Hepatocyte (in vitro differentiated cells): ENCODE results near the gene TMEM51. TPM values are rescaled to one million over a fixed set of nuclear protein-coding genes. Genes with fewer than 3 reads are reported as not detected.

Experiments
- DNase-seq: peaks from one replicate; pipeline ENCODE4 v3.0.0-alpha.2; 2016; ENCODE audit warnings: low spot score
- H2AFZ ChIP-seq: fragments of 200-600 bp; sonication (generic); 2 replicates; pipeline ENCODE4 v1.6.0; 2016; ENCODE audit warnings: antibody characterized with exemption, mild to moderate bottlenecking
- H3K27ac ChIP-seq: fragments of 200-600 bp; sonication (generic); 2 replicates; pipeline ENCODE4 v1.5.1; 2016; ENCODE audit warnings: mild to moderate bottlenecking
- H3K27me3 ChIP-seq: fragments of 200-600 bp; sonication (generic); 2 replicates; pipeline ENCODE4 v1.6.1; 2016
- H3K36me3 ChIP-seq: fragments of 200-600 bp; sonication (generic); replicated peaks from 2 replicates; pipeline ENCODE4 v1.5.1; 2016; ENCODE audit warnings: low read depth; ENCODE audit not compliant: insufficient read depth
- H3K4me1 ChIP-seq: fragments of 200-600 bp; sonication (generic); 2 replicates; pipeline ENCODE4 v1.5.1; 2016; ENCODE audit warnings: mild to moderate bottlenecking, moderate library complexity; ENCODE audit not compliant: insufficient read depth
- H3K4me2 ChIP-seq: fragments of 200-600 bp; sonication (generic); 2 replicates; pipeline ENCODE4 v1.6.0; 2016
- H3K4me3 ChIP-seq: fragments of 200-600 bp; sonication (generic); 2 replicates; pipeline ENCODE4 v1.5.1; 2016; ENCODE audit warnings: mild to moderate bottlenecking
- H3K79me2 ChIP-seq: fragments of 200-600 bp; sonication (generic); 2 replicates; pipeline ENCODE4 v1.6.0; 2017; ENCODE audit warnings: mild to moderate bottlenecking
- H3K9me2 ChIP-seq: fragments of 200-600 bp; sonication (generic); replicated peaks from 2 replicates; pipeline ENCODE4 v1.6.0; 2017; ENCODE audit warnings: mild to moderate bottlenecking; ENCODE audit not compliant: insufficient read depth
- H3K9me3 ChIP-seq: fragments of 200-600 bp; sonication (generic); 2 replicates; pipeline ENCODE4 v1.5.1; 2016; ENCODE audit warnings: low read depth, mild to moderate bottlenecking
- H4K20me1 ChIP-seq: fragments of 200-600 bp; sonication (generic); 2 replicates; pipeline ENCODE4 v1.6.0; 2016; ENCODE audit warnings: mild to moderate bottlenecking; ENCODE audit not compliant: insufficient read depth, poor library complexity, severe bottlenecking
- EZH2 ChIP-seq: fragments of 200-600 bp; sonication (generic); IDR thresholded peaks from 2 replicates; pipeline ENCODE4 v1.6.1; 2016; ENCODE audit warnings: antibody characterized with exemption, mild to moderate bottlenecking, borderline replicate concordance
- EZH2phosphoT487 ChIP-seq: fragments of 200-600 bp; sonication (generic); IDR thresholded peaks from one replicate; pipeline ENCODE4 v1.6.1; 2018; ENCODE audit warnings: antibody characterized with exemption, mild to moderate bottlenecking, low read depth, moderate library complexity; ENCODE audit not compliant: unreplicated experiment, severe bottlenecking
- WGBS: methylation state at CpG from one replicate; pipeline ENCODE4 v1.1.6; 2016; ENCODE audit warnings: low lambda C conversion rate; ENCODE audit errors: missing lambda C conversion rate; 5-methylcytosine and 5-hydroxymethylcytosine counted together
- polyA plus RNA-seq: library from polyadenylated mRNA; unstranded; fragments of >200 nt; fragmentation: Nextera tagmentation; extraction: Ambion mirVana; gene quantifications from 2 replicates; pipeline ENCODE4 v1.2.1, GENCODE V29; 2016
- total RNA-seq: library from RNA; depleted of rRNA; stranded (reverse); fragments of >200 nt; gene quantifications from 2 replicates; pipeline ENCODE4 v1.2.3, GENCODE V29; 2014
- TF ChIP-seq, protein P1 (sequence below): fragments of 200-600 bp; sonication (generic); IDR thresholded peaks from 2 replicates; pipeline ENCODE4 v1.5.1; 2016; ENCODE audit warnings: antibody characterized with exemption, mild to moderate bottlenecking; ENCODE audit not compliant: poor library complexity

The TMEM51 gene
- total and polyA plus RNA-seq, 2 experiments from 2014 or later, result 23.4 to 24.0 TPM

DNA sequence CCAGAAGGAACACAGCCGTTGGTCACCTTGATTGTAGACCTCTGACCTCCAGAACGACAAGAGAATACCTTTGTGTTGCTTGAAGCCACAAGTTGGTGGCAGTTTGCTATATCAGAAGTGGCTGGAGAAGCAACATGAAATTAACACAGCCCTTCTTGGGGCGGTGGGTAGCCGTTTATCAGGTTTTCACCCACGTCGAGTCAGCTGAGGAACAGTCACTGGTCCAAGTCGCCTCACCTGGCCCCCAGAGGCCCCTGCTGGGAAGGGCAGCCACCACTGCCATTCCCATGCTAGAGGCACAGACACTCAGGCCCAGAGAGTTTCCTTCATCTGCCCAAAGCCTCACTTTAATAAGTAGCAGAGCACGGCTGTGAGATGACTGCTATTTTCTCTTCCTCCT lies 37.7 kb downstream of the TMEM51 start:
- Histone ChIP-seq H3K9me2 (no peaks in the 10 kb centered on the region), H3K4me3 (no peak overlapping the region), H3K27ac (peak overlapping the region; percentile 93), H2AFZ (no peak overlapping the region), H3K4me1 (peaks cover 41% of the 10 kb centered on the region), H3K9me3 (no peaks in the 10 kb centered on the region), H3K4me2 (no peak overlapping the region), H3K27me3 (no peaks in the 10 kb centered on the region), H4K20me1 (no peaks in the 10 kb centered on the region), H3K79me2 (peaks cover 67% of the 10 kb centered on the region), H3K36me3 (no peaks in the 10 kb centered on the region)
- DNase-seq, result no peak
- 69% methylated on average over 8 of the region's 8 CpGs for WGBS
- TF ChIP-seq EZH2 (no peak), EZH2phosphoT487 (no peak)
- TF ChIP-seq, protein P1, sequence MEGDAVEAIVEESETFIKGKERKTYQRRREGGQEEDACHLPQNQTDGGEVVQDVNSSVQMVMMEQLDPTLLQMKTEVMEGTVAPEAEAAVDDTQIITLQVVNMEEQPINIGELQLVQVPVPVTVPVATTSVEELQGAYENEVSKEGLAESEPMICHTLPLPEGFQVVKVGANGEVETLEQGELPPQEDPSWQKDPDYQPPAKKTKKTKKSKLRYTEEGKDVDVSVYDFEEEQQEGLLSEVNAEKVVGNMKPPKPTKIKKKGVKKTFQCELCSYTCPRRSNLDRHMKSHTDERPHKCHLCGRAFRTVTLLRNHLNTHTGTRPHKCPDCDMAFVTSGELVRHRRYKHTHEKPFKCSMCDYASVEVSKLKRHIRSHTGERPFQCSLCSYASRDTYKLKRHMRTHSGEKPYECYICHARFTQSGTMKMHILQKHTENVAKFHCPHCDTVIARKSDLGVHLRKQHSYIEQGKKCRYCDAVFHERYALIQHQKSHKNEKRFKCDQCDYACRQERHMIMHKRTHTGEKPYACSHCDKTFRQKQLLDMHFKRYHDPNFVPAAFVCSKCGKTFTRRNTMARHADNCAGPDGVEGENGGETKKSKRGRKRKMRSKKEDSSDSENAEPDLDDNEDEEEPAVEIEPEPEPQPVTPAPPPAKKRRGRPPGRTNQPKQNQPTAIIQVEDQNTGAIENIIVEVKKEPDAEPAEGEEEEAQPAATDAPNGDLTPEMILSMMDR, result no peak

DNA sequence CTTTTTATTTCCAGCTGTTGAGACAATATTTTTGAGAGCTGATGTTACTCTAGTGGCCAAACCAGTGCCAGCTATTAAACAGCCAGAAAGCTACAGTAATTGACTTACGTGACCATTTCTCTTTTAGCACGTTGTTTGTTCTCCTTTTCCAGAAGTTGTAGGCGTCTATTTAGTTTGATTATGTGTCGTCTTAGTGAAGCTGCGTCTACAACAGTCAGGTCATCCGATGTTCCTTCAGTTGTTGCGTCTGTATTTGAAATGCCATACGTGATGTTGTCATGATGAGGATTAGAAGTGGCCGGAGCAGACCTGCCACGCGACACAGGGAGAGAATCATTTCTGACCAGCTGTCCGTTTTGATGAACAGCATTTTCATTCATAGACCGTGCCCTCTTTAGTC lies 38.2 kb downstream of the TMEM51 start:
- TF ChIP-seq, protein P1, result no peak
- TF ChIP-seq EZH2phosphoT487, result no peak
- no peak for TF ChIP-seq EZH2
- WGBS, result 83% methylated on average over 13 of the region's 13 CpGs
- Histone ChIP-seq H3K36me3 (no peaks in the 10 kb centered on the region), H3K4me1 (peaks cover 46% of the 10 kb centered on the region), H4K20me1 (no peaks in the 10 kb centered on the region), H3K27ac (peak overlapping the region; percentile 93), H3K79me2 (peaks cover 64% of the 10 kb centered on the region), H3K4me2 (no peak overlapping the region), H3K9me2 (no peaks in the 10 kb centered on the region), H3K4me3 (no peak overlapping the region), H2AFZ (no peak overlapping the region), H3K27me3 (no peaks in the 10 kb centered on the region), H3K9me3 (no peaks in the 10 kb centered on the region)
- no peak for DNase-seq

DNA sequence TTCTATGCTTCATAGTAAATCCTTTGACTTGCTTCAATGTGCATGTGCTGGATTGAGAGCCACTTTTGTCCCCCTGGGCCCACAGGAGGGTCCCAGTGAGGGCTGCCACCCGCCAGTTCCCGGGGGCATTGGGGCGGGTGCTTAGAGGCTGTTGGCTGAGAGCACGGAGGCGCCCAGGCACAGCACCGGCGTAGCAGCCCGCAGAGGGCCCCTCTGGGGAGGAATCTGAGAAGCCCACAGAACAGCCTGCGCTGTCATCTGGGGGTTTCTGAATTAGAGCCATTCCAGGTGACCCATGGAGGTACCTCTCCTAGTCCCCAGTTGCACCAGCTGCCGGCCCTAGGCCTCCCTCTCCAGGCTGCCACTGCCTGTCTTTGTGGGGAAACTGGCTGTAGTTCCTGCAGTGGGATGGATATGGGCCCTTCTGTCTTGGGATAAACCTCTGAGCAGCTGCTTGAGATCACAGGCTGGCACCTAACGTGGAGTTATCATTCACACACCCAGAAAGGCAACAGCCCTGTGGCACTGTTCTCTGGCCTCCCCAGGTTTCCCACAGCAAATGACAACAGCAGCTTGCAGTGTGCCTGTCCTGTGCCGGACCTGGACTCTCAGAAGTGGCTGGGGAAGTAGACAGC lies 39.5 kb downstream of the TMEM51 start:
- H3K9me2 ChIP-seq, result no peaks in the 10 kb centered on the region
- no peaks in the 10 kb centered on the region for H3K9me3 ChIP-seq
- no peak overlapping the region for H3K4me3 ChIP-seq
- 84% methylated on average over 12 of the region's 12 CpGs for WGBS
- H3K4me1 ChIP-seq, result peaks cover 42% of the 10 kb centered on the region
- no peaks in the 10 kb centered on the region for H3K27me3 ChIP-seq
- peaks cover 60% of the 10 kb centered on the region for H3K79me2 ChIP-seq
- H3K27ac ChIP-seq, result no peak overlapping the region
- TF ChIP-seq, protein P1, result no peak
- TF ChIP-seq EZH2phosphoT487 (no peak), EZH2 (no peak)
- no peaks in the 10 kb centered on the region for H4K20me1 ChIP-seq
- H2AFZ ChIP-seq, result no peak overlapping the region
- DNase-seq, result no peak
- no peaks in the 10 kb centered on the region for H3K36me3 ChIP-seq
- no peak overlapping the region for H3K4me2 ChIP-seq
